OCI-LY7 (cell line): ENCODE measurements around the gene ABHD16B. TPM values are rescaled to one million over a fixed set of nuclear protein-coding genes. Genes with fewer than 3 reads are reported as not detected.

ENCODE experiments used
- BruUV-seq: library from RNA; stranded (reverse); fragments of 400-500 nt; replicated peaks from 2 replicates; lab custom pipeline; 2021; lab: Mats Ljungman, UMichigan
- CTCF ChIA-PET: fragments of 300-600 bp; sonication (Branson Sonifier 250); formaldehyde crosslinking; loops from one replicate; lab custom pipeline; 2022; ENCODE audit warnings: antibody characterized with exemption; ENCODE audit not compliant: unreplicated experiment; lab: Charles Lee
- POLR2A ChIA-PET: fragments of 300-600 bp; sonication (Branson Sonifier 250); formaldehyde crosslinking; loops from one replicate; lab custom pipeline; 2022; ENCODE audit warnings: antibody characterized with exemption; lab: Charles Lee
- DNase-seq: peaks from one replicate; pipeline ENCODE4 v3.0.0-alpha.2; 2015; ENCODE audit warnings: low spot score
- H2AFZ ChIP-seq: fragments of 200-600 bp; sonication (generic), shearing (Covaris generic); 2 replicates; pipeline ENCODE4 v1.6.1; 2014; ENCODE audit warnings: mild to moderate bottlenecking, antibody characterized with exemption, low read length, moderate library complexity
- H3K27ac ChIP-seq: fragments of 200-600 bp; sonication (generic); 2 replicates; pipeline ENCODE4 v1.5.1; 2014; ENCODE audit warnings: mixed run types, low read depth, mild to moderate bottlenecking, moderate library complexity, low read length, inconsistent platforms; ENCODE audit not compliant: poor library complexity, severe bottlenecking
- H3K36me3 ChIP-seq: fragments of 200-600 bp; sonication (generic); 2 replicates; pipeline ENCODE4 v1.6.1; 2014; ENCODE audit warnings: mild to moderate bottlenecking, antibody characterized with exemption, low read length, moderate library complexity, mixed read lengths; ENCODE audit not compliant: insufficient read depth
- H3K4me1 ChIP-seq: fragments of 200-600 bp; sonication (generic); 2 replicates; pipeline ENCODE4 v1.5.1; 2014; ENCODE audit warnings: mild to moderate bottlenecking, low read length; ENCODE audit not compliant: insufficient read depth, poor library complexity, severe bottlenecking
- H3K4me2 ChIP-seq: fragments of 200-600 bp; sonication (generic); 2 replicates; pipeline ENCODE4 v1.6.1; 2014; ENCODE audit warnings: mild to moderate bottlenecking, low read length
- H3K4me3 ChIP-seq: fragments of 200-600 bp; sonication (generic); 2 replicates; pipeline ENCODE4 v1.5.1; 2014; ENCODE audit warnings: mild to moderate bottlenecking, low read depth, low read length; ENCODE audit not compliant: poor library complexity, severe bottlenecking
- H3K79me2 ChIP-seq: fragments of 200-600 bp; sonication (generic); 2 replicates; pipeline ENCODE4 v1.6.1; 2016; ENCODE audit warnings: low read depth, mild to moderate bottlenecking, low read length, moderate library complexity, mixed read lengths; ENCODE audit not compliant: insufficient read depth
- H3K9me2 ChIP-seq: fragments of 200-600 bp; sonication (generic); 2 replicates; pipeline ENCODE4 v1.6.1; 2016; ENCODE audit warnings: mild to moderate bottlenecking, low read length, mixed read lengths; ENCODE audit not compliant: insufficient read depth
- H3K9me3 ChIP-seq: fragments of 200-600 bp; sonication (generic); 2 replicates; pipeline ENCODE4 v1.6.1; 2014; ENCODE audit warnings: mild to moderate bottlenecking, mixed run types, low read length, mixed read lengths
- H4K20me1 ChIP-seq: fragments of 200-600 bp; sonication (generic); 2 replicates; pipeline ENCODE4 v1.6.1; 2014; ENCODE audit warnings: mild to moderate bottlenecking, antibody characterized with exemption, low read length, moderate library complexity, mixed read lengths; ENCODE audit not compliant: insufficient read depth
- EZH2phosphoT487 ChIP-seq: fragments of 200-600 bp; sonication (generic); IDR thresholded peaks from 2 replicates; pipeline ENCODE4 v1.6.1; 2018; ENCODE audit warnings: low read depth, borderline replicate concordance, mild to moderate bottlenecking, mixed run types, antibody characterized with exemption, low read length, moderate library complexity, mixed read lengths
- intact Hi-C: fragments of 100-400 bp; cut with micrococcal nuclease; formaldehyde crosslinking; loops from one replicate; pipeline ENCODE4 v1.10.0; 2022; ENCODE audit not compliant: unreplicated experiment
- small RNA-seq: library from RNA; depleted of rRNA; stranded (forward); fragments of <200 nt; gene quantifications from one replicate; pipeline ENCODE3, GENCODE V24; 2014
- total RNA-seq, 2 experiments: library from RNA; depleted of rRNA in 1 of 2; stranded (reverse); fragments of >200 nt in 1 of 2; shearing (Covaris generic) in 1 of 2; gene quantifications; 2 replicates each; pipeline ENCODE4 v1.2.3, GENCODE V29; 2014 to 2022
- TF ChIP-seq, protein P1 (sequence below): fragments of 200-600 bp; sonication (generic); conservative IDR thresholded peaks from 2 replicates; pipeline ENCODE4 v1.5.1; 2014; ENCODE audit warnings: mild to moderate bottlenecking, antibody characterized with exemption, low read length, moderate library complexity, mixed read lengths

Gene ABHD16B
- total RNA-seq, 2 experiments from 2014 or later, result 0.29 TPM; not detected in 1

DNA sequence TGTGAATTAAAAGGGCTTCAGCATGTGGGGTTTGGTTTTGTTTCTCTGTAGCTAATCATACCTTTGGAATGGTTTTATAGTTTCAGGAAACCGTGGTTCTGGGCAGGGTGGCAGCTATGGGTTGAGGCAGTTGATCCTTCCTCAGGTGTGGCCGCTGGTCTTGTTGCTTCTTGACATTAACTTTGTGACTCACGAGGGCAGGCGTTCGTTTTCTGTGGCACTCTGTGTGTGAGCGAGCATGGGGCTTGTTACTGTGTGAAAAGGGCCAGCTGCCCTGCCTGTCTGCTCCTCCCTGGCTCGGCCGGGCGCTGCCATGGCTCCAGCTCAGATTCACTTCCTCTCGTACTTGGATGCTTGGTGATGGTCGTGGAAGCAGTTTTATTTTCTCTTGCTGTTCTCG, 49.9 kb downstream of the ABHD16B start:
- peaks cover 4% of the 10 kb centered on the region; the same call in 1 of the 2 replicates for H4K20me1 ChIP-seq
- POLR2A ChIA-PET, result interaction anchor here (0.6 to 1.1 kb wide), 3 partner anchors 15 to 228 kb away, joined by 3 read pairs; no protein-coding TSS in a partner anchor

More for the DNA sequence above, 49.9 kb downstream of the ABHD16B start:
- CTCF ChIA-PET, result no interaction called here
- Histone ChIP-seq H3K9me2 (no peaks in the 10 kb centered on the region), H3K79me2 (peaks cover 46% of the 10 kb centered on the region), H3K27ac (no peak overlapping the region), H3K4me1 (no peaks in the 10 kb centered on the region), H3K9me3 (0 out of 2 replicates have a peak, but pooled peaks cover 9% of the 10 kb centered on the region), H2AFZ (no peak overlapping the region), H3K4me3 (no peak overlapping the region), H3K36me3 (peaks cover 23% of the 10 kb centered on the region), H3K4me2 (no peak overlapping the region; the same call in 1 of the 2 replicates)
- intact Hi-C loops, result no loop called here
- DNase-seq, result no peak
- TF ChIP-seq, protein P1, sequence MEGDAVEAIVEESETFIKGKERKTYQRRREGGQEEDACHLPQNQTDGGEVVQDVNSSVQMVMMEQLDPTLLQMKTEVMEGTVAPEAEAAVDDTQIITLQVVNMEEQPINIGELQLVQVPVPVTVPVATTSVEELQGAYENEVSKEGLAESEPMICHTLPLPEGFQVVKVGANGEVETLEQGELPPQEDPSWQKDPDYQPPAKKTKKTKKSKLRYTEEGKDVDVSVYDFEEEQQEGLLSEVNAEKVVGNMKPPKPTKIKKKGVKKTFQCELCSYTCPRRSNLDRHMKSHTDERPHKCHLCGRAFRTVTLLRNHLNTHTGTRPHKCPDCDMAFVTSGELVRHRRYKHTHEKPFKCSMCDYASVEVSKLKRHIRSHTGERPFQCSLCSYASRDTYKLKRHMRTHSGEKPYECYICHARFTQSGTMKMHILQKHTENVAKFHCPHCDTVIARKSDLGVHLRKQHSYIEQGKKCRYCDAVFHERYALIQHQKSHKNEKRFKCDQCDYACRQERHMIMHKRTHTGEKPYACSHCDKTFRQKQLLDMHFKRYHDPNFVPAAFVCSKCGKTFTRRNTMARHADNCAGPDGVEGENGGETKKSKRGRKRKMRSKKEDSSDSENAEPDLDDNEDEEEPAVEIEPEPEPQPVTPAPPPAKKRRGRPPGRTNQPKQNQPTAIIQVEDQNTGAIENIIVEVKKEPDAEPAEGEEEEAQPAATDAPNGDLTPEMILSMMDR, result no peak
- no peak for TF ChIP-seq EZH2phosphoT487
- no TSS peak for BruUV-seq

Small RNAs within 50 kb of the gene (small RNA-seq; reads per million reads assigned to genes)
- 0.57 reads per million, percentile 14 among the genes with 10 or more reads in this experiment for gene RNU1-134P

Other genes starting within 250 kb of the ABHD16B start
- 14.3 and 15.6 TPM in 2 replicates for gene GMEB2, start 234.4 kb upstream of the ABHD16B start, total RNA-seq (2014; rRNA removed; shearing (Covaris generic))
- 15.0 and 15.6 TPM in 2 replicates for gene GMEB2, start 234.4 kb upstream of the ABHD16B start, total RNA-seq (2022)
- 4.0 and 6.7 TPM in 2 replicates for gene STMN3, start 208.1 kb upstream of the ABHD16B start, total RNA-seq (2014; rRNA removed; shearing (Covaris generic))
- 6.7 and 7.5 TPM in 2 replicates for gene STMN3, start 208.1 kb upstream of the ABHD16B start, total RNA-seq (2022)
- 20.0 and 22.5 TPM in 2 replicates for gene RTEL1, start 203.2 kb upstream of the ABHD16B start, total RNA-seq (2014; rRNA removed; shearing (Covaris generic))
- 47.2 and 55.0 TPM in 2 replicates for gene RTEL1, start 203.2 kb upstream of the ABHD16B start, total RNA-seq (2022)
- 1.4 and 6.6 TPM in 2 replicates for gene TNFRSF6B, start 164.8 kb upstream of the ABHD16B start, total RNA-seq (2014; rRNA removed; shearing (Covaris generic))
- gene TNFRSF6B, start 164.8 kb upstream of the ABHD16B start, total RNA-seq (2022), result 1.0 TPM in 1 of 2 replicates, not detected in the other
- 47.9 and 53.3 TPM in 2 replicates for gene ARFRP1, start 153.5 kb upstream of the ABHD16B start, total RNA-seq (2014; rRNA removed; shearing (Covaris generic))
- 82.1 and 85.6 TPM in 2 replicates for gene ARFRP1, start 153.5 kb upstream of the ABHD16B start, total RNA-seq (2022)
- 43.1 and 43.9 TPM in 2 replicates for gene ZGPAT, start 153.5 kb upstream of the ABHD16B start, total RNA-seq (2014; rRNA removed; shearing (Covaris generic))
- 50.8 and 55.4 TPM in 2 replicates for gene ZGPAT, start 153.5 kb upstream of the ABHD16B start, total RNA-seq (2022)
- 66.3 and 76.4 TPM in 2 replicates for gene LIME1, start 124.8 kb upstream of the ABHD16B start, total RNA-seq (2014; rRNA removed; shearing (Covaris generic))
- gene LIME1, start 124.8 kb upstream of the ABHD16B start, total RNA-seq (2022), result 67.9 and 75.6 TPM in 2 replicates
- 69.8 and 77.9 TPM in 2 replicates for gene SLC2A4RG, start 121.7 kb upstream of the ABHD16B start, total RNA-seq (2014; rRNA removed; shearing (Covaris generic))
- 110 and 113 TPM in 2 replicates for gene SLC2A4RG, start 121.7 kb upstream of the ABHD16B start, total RNA-seq (2022)
- gene ZBTB46, start 30.2 kb upstream of the ABHD16B start, total RNA-seq (2014; rRNA removed; shearing (Covaris generic)), result 0.57 and 1.3 TPM in 2 replicates
- 0.67 and 1.1 TPM in 2 replicates for gene ZBTB46, start 30.2 kb upstream of the ABHD16B start, total RNA-seq (2022)
- gene TPD52L2, start 3.8 kb downstream of the ABHD16B start, total RNA-seq (2014; rRNA removed; shearing (Covaris generic)), result 27.2 and 28.6 TPM in 2 replicates
- gene TPD52L2, start 3.8 kb downstream of the ABHD16B start, total RNA-seq (2022), result 47.0 and 51.0 TPM in 2 replicates
- 23.5 and 27.7 TPM in 2 replicates for gene DNAJC5, start 33.6 kb downstream of the ABHD16B start, total RNA-seq (2014; rRNA removed; shearing (Covaris generic))
- gene DNAJC5, start 33.6 kb downstream of the ABHD16B start, total RNA-seq (2022), result 24.1 and 27.5 TPM in 2 replicates
- 19.8 and 25.6 TPM in 2 replicates for gene UCKL1, start 94.9 kb downstream of the ABHD16B start, total RNA-seq (2014; rRNA removed; shearing (Covaris generic))
- 42.6 and 43.0 TPM in 2 replicates for gene UCKL1, start 94.9 kb downstream of the ABHD16B start, total RNA-seq (2022)
- gene ZNF512B, start 108.4 kb downstream of the ABHD16B start, total RNA-seq (2014; rRNA removed; shearing (Covaris generic)), result 5.6 and 7.2 TPM in 2 replicates
- 13.6 and 14.3 TPM in 2 replicates for gene ZNF512B, start 108.4 kb downstream of the ABHD16B start, total RNA-seq (2022)
- 3.1 and 12.0 TPM in 2 replicates for gene SAMD10, start 118.1 kb downstream of the ABHD16B start, total RNA-seq (2014; rRNA removed; shearing (Covaris generic))
- 11.9 and 13.3 TPM in 2 replicates for gene SAMD10, start 118.1 kb downstream of the ABHD16B start, total RNA-seq (2022)
- gene PRPF6, start 119.6 kb downstream of the ABHD16B start, total RNA-seq (2014; rRNA removed; shearing (Covaris generic)), result 45.1 and 61.5 TPM in 2 replicates
- gene PRPF6, start 119.6 kb downstream of the ABHD16B start, total RNA-seq (2022), result 70.4 and 73.7 TPM in 2 replicates
- 2.0 and 3.5 TPM in 2 replicates for gene C20orf204, start 174.7 kb downstream of the ABHD16B start, total RNA-seq (2014; rRNA removed; shearing (Covaris generic))
- 5.9 and 6.7 TPM in 2 replicates for gene C20orf204, start 174.7 kb downstream of the ABHD16B start, total RNA-seq (2022)
- not detected in 2 replicates for gene SOX18, start 188.1 kb downstream of the ABHD16B start, total RNA-seq (2014; rRNA removed; shearing (Covaris generic))
- not detected in 2 replicates for gene SOX18, start 188.1 kb downstream of the ABHD16B start, total RNA-seq (2022)
- gene TCEA2, start 201.7 kb downstream of the ABHD16B start, total RNA-seq (2014; rRNA removed; shearing (Covaris generic)), result 36.4 and 37.5 TPM in 2 replicates
- 71.2 and 72.3 TPM in 2 replicates for gene TCEA2, start 201.7 kb downstream of the ABHD16B start, total RNA-seq (2022)
- gene RGS19, start 218.0 kb downstream of the ABHD16B start, total RNA-seq (2014; rRNA removed; shearing (Covaris generic)), result 85.5 and 106 TPM in 2 replicates
- gene RGS19, start 218.0 kb downstream of the ABHD16B start, total RNA-seq (2022), result 63.5 and 69.4 TPM in 2 replicates
- 4.8 and 6.4 TPM in 2 replicates for gene OPRL1, start 218.6 kb downstream of the ABHD16B start, total RNA-seq (2014; rRNA removed; shearing (Covaris generic))
- gene OPRL1, start 218.6 kb downstream of the ABHD16B start, total RNA-seq (2022), result 6.1 and 7.6 TPM in 2 replicates
- gene LKAAEAR1, start 222.9 kb downstream of the ABHD16B start, total RNA-seq (2014; rRNA removed; shearing (Covaris generic)), result not detected in 2 replicates
- not detected in 2 replicates for gene LKAAEAR1, start 222.9 kb downstream of the ABHD16B start, total RNA-seq (2022)
- not detected in 2 replicates for gene NPBWR2, start 246.1 kb downstream of the ABHD16B start, total RNA-seq (2014; rRNA removed; shearing (Covaris generic))
- not detected in 2 replicates for gene NPBWR2, start 246.1 kb downstream of the ABHD16B start, total RNA-seq (2022)